Liver (tissue), 9 donors: Measurements from ENCODE around the gene EPHA6. TPM values are rescaled to one million over a fixed set of nuclear protein-coding genes. Genes with fewer than 3 reads are reported as not detected.

ENCODE experiments used
- DNase-seq: peaks from one replicate; pipeline ENCODE4 v3.0.0-alpha.2; 2017; ENCODE audit warnings: low spot score
- H3K27ac ChIP-seq, 2 donors: one replicate each; pipeline ENCODE4 v1.7.0; 2013; ENCODE audit warnings: inconsistent platforms in 2 of 2, low read length in 2 of 2, control low read depth in 1 of 2, low read depth in 1 of 2, mild to moderate bottlenecking in 1 of 2
- H3K27me3 ChIP-seq, 4 donors: one replicate each; pipeline versions ENCODE4 v1.6.1 to v1.7.0; 2013; ENCODE audit warnings: low read length in 3 of 4, inconsistent platforms in 1 of 4, mild to moderate bottlenecking in 1 of 4, moderate library complexity in 1 of 4; ENCODE audit not compliant: control insufficient read depth in 4 of 4, insufficient read depth in 4 of 4
- H3K36me3 ChIP-seq, 4 donors: one replicate each; pipeline versions ENCODE4 v1.6.1 to v1.7.0; 2013; ENCODE audit warnings: low read length in 3 of 4, mild to moderate bottlenecking in 3 of 4, low read depth in 1 of 4, moderate library complexity in 1 of 4; ENCODE audit not compliant: control insufficient read depth in 4 of 4, insufficient read depth in 3 of 4
- H3K4me1 ChIP-seq, 4 donors: one replicate each; pipeline versions ENCODE4 v1.6.1 to v1.7.0; 2013; ENCODE audit warnings: low read length in 3 of 4, mild to moderate bottlenecking in 3 of 4, moderate library complexity in 1 of 4; ENCODE audit not compliant: control insufficient read depth in 4 of 4, insufficient read depth in 4 of 4
- H3K4me3 ChIP-seq, 3 donors: one replicate each; pipeline versions ENCODE4 v1.6.1 to v1.7.0; 2013; ENCODE audit warnings: low read length in 3 of 3, control low read depth in 1 of 3, low read depth in 1 of 3, mild to moderate bottlenecking in 1 of 3
- H3K9ac ChIP-seq, 2 donors: one replicate each; pipeline ENCODE4 v1.7.0; 2013; ENCODE audit warnings: low read length in 2 of 2, mild to moderate bottlenecking in 2 of 2, moderate library complexity in 2 of 2, control low read depth in 1 of 2, low read depth in 1 of 2
- H3K9me3 ChIP-seq, 4 donors: one replicate each; pipeline versions ENCODE4 v1.6.1 to v1.7.0; 2013; ENCODE audit warnings: low read length in 3 of 4; ENCODE audit not compliant: control insufficient read depth in 4 of 4
- EGR1 ChIP-seq, 2 donors: IDR thresholded peaks; 2 replicates each; pipeline ENCODE4 v1.6.1; 2016 to 2018; ENCODE audit warnings: antibody characterized with exemption in 2 of 2, low read depth in 2 of 2
- FOXA1 ChIP-seq: IDR thresholded peaks from 2 replicates; pipeline ENCODE4 v1.6.1; 2016; ENCODE audit warnings: antibody characterized with exemption
- FOXA2 ChIP-seq: IDR thresholded peaks from 2 replicates; pipeline ENCODE4 v1.6.1; 2016; ENCODE audit warnings: antibody characterized with exemption
- GABPA ChIP-seq, 2 donors: IDR thresholded peaks in 1 of 2; conservative IDR thresholded peaks in 1 of 2; 2 replicates each; pipeline ENCODE4 v1.6.1; 2016; ENCODE audit warnings: antibody characterized with exemption in 2 of 2, mild to moderate bottlenecking in 1 of 2, moderate library complexity in 1 of 2
- HNF4A ChIP-seq, 2 donors: conservative IDR thresholded peaks; 2 replicates each; pipeline ENCODE4 v1.6.1; 2016; ENCODE audit warnings: antibody characterized with exemption in 2 of 2, mild to moderate bottlenecking in 2 of 2
- HNF4G ChIP-seq: IDR thresholded peaks from 2 replicates; pipeline ENCODE4 v1.6.1; 2016; ENCODE audit warnings: antibody characterized with exemption
- JUND ChIP-seq, 2 donors: IDR thresholded peaks; 2 replicates each; pipeline ENCODE4 v1.6.1; 2016; ENCODE audit warnings: antibody characterized with exemption in 2 of 2
- NR2F2 ChIP-seq: IDR thresholded peaks from 2 replicates; pipeline ENCODE4 v1.6.1; 2016; ENCODE audit warnings: antibody characterized with exemption
- RAD21 ChIP-seq, 2 donors: IDR thresholded peaks; 2 replicates each; pipeline ENCODE4 v1.6.1; 2016; ENCODE audit warnings: antibody characterized with exemption in 2 of 2, mild to moderate bottlenecking in 2 of 2
- RXRA ChIP-seq, 2 donors: IDR thresholded peaks; 2 replicates each; pipeline ENCODE4 v1.6.1; 2017 to 2018; ENCODE audit warnings: antibody characterized with exemption in 2 of 2, mild to moderate bottlenecking in 1 of 2
- SP1 ChIP-seq: IDR thresholded peaks from 2 replicates; pipeline ENCODE4 v1.6.1; 2018; ENCODE audit warnings: antibody characterized with exemption, mild to moderate bottlenecking
- TAF1 ChIP-seq: conservative IDR thresholded peaks from 2 replicates; pipeline ENCODE4 v1.6.1; 2016; ENCODE audit warnings: antibody characterized with exemption, mild to moderate bottlenecking
- YY1 ChIP-seq: IDR thresholded peaks from 2 replicates; pipeline ENCODE4 v1.6.1; 2016; ENCODE audit warnings: antibody characterized with exemption, mild to moderate bottlenecking
- WGBS: extraction: QIAGEN DNeasy Blood & Tissue Kit; methylation state at CpG from one replicate; pipeline ENCODE4 v1.1.7; 2013; 5-methylcytosine and 5-hydroxymethylcytosine counted together
- polyA plus RNA-seq, 2 donors: library from polyadenylated mRNA; stranded (reverse) in 1 of 2; unstranded in 1 of 2; fragments of 200-250 nt in 1 of 2; fragments of >200 nt in 1 of 2; fragmentation: Nextera tagmentation in 1 of 2; extraction: Ambion mirVana in 1 of 2; gene quantifications; one replicate each; pipeline versions ENCODE4 v1.2.1 to v1.2.3, GENCODE V29; 2013 to 2015
- total RNA-seq, 2 donors: library from RNA; depleted of rRNA; stranded (reverse); fragments of >200 nt; gene quantifications; one replicate each; pipeline ENCODE4 v1.2.3, GENCODE V29; 2014
- TF ChIP-seq, protein P1 (sequence below): IDR thresholded peaks from 2 replicates; pipeline ENCODE4 v1.6.1; 2016; ENCODE audit warnings: antibody characterized with exemption
- TF ChIP-seq, protein P2 (sequence below): fragments of 150-350 bp; IDR thresholded peaks from 2 replicates; pipeline ENCODE4 v1.5.1; 2017; ENCODE audit warnings: improper control_type of control experiment, low read depth, low read length; ENCODE audit not compliant: missing input control
- TF ChIP-seq, protein P3 (sequence below): IDR thresholded peaks from 2 replicates; pipeline ENCODE4 v1.6.1; 2016; ENCODE audit warnings: antibody characterized with exemption
- TF ChIP-seq, protein P4 (sequence below): IDR thresholded peaks from 2 replicates; pipeline ENCODE4 v1.6.1; 2016; ENCODE audit warnings: antibody characterized with exemption, mild to moderate bottlenecking
- TF ChIP-seq, protein P5 (sequence below): IDR thresholded peaks from 2 replicates; pipeline ENCODE4 v1.6.1; 2016; ENCODE audit warnings: antibody characterized with exemption
- donor health status: healthy.
- donor health status: healthy.
- donor health status: healthy.
- donor health status: healthy.
- donor health status: healthy.

EPHA6 gene
- total and polyA plus RNA-seq, 4 donors, result 0.05 to 0.17 (median 0.05) TPM; not detected in 1

DNA sequence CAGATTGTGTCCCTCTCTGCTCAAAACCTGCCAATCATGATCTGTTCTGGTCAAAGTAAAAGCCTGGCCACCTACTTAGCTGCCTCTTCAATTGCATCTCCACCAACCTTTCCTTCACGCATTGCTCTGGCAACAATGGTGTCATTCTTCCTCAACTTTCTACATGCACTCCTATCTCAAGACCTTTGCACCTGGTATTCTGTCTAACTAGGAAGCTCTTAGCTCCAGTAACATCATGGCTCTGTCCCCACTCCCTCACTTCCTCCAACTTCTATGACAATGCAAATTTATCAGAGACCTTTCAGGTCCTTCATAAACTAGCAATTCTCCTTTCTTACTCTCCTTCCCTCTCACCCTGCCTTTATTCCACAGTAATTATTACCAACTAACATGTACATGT is 682.7 kb downstream of the EPHA6 start:
- 82% methylated on average over 1 of the region's 1 CpG for WGBS
- Histone ChIP-seq H3K4me1 (no peaks in the 10 kb centered on the region), H3K9me3 (no peaks in the 10 kb centered on the region), H3K27me3 (no peaks in the 10 kb centered on the region), H3K27ac (no peak overlapping the region), H3K4me3 (no peak overlapping the region), H3K36me3 (no peaks in the 10 kb centered on the region), H3K9ac (no peak overlapping the region)
- DNase-seq, result no peak
- TF ChIP-seq, protein P1, sequence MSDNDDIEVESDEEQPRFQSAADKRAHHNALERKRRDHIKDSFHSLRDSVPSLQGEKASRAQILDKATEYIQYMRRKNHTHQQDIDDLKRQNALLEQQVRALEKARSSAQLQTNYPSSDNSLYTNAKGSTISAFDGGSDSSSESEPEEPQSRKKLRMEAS, result no peak
- TF ChIP-seq SP1 (no peak), NR2F2 (no peak), FOXA1 (no peak), YY1 (no peak), HNF4G (no peak), RAD21 (IDR thresholded peaks at IDR 0.05) (no peak), GABPA (IDR thresholded peaks at IDR 0.05 in 1 of 2, conservative IDR thresholded peaks at IDR 0.05 in 1 of 2) (no peak), FOXA2 (no peak), TAF1 (no peak), JUND (IDR thresholded peaks at IDR 0.05) (no peak), EGR1 (IDR thresholded peaks at IDR 0.05; ENCODE audit: low read depth in 2 of 2) (no peak), RXRA (IDR thresholded peaks at IDR 0.05) (no peak)
- TF ChIP-seq, protein P2, sequence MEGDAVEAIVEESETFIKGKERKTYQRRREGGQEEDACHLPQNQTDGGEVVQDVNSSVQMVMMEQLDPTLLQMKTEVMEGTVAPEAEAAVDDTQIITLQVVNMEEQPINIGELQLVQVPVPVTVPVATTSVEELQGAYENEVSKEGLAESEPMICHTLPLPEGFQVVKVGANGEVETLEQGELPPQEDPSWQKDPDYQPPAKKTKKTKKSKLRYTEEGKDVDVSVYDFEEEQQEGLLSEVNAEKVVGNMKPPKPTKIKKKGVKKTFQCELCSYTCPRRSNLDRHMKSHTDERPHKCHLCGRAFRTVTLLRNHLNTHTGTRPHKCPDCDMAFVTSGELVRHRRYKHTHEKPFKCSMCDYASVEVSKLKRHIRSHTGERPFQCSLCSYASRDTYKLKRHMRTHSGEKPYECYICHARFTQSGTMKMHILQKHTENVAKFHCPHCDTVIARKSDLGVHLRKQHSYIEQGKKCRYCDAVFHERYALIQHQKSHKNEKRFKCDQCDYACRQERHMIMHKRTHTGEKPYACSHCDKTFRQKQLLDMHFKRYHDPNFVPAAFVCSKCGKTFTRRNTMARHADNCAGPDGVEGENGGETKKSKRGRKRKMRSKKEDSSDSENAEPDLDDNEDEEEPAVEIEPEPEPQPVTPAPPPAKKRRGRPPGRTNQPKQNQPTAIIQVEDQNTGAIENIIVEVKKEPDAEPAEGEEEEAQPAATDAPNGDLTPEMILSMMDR, result no peak
- TF ChIP-seq, protein P3, sequence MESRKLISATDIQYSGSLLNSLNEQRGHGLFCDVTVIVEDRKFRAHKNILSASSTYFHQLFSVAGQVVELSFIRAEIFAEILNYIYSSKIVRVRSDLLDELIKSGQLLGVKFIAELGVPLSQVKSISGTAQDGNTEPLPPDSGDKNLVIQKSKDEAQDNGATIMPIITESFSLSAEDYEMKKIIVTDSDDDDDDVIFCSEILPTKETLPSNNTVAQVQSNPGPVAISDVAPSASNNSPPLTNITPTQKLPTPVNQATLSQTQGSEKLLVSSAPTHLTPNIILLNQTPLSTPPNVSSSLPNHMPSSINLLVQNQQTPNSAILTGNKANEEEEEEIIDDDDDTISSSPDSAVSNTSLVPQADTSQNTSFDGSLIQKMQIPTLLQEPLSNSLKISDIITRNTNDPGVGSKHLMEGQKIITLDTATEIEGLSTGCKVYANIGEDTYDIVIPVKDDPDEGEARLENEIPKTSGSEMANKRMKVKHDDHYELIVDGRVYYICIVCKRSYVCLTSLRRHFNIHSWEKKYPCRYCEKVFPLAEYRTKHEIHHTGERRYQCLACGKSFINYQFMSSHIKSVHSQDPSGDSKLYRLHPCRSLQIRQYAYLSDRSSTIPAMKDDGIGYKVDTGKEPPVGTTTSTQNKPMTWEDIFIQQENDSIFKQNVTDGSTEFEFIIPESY, result no peak
- TF ChIP-seq, protein P4, sequence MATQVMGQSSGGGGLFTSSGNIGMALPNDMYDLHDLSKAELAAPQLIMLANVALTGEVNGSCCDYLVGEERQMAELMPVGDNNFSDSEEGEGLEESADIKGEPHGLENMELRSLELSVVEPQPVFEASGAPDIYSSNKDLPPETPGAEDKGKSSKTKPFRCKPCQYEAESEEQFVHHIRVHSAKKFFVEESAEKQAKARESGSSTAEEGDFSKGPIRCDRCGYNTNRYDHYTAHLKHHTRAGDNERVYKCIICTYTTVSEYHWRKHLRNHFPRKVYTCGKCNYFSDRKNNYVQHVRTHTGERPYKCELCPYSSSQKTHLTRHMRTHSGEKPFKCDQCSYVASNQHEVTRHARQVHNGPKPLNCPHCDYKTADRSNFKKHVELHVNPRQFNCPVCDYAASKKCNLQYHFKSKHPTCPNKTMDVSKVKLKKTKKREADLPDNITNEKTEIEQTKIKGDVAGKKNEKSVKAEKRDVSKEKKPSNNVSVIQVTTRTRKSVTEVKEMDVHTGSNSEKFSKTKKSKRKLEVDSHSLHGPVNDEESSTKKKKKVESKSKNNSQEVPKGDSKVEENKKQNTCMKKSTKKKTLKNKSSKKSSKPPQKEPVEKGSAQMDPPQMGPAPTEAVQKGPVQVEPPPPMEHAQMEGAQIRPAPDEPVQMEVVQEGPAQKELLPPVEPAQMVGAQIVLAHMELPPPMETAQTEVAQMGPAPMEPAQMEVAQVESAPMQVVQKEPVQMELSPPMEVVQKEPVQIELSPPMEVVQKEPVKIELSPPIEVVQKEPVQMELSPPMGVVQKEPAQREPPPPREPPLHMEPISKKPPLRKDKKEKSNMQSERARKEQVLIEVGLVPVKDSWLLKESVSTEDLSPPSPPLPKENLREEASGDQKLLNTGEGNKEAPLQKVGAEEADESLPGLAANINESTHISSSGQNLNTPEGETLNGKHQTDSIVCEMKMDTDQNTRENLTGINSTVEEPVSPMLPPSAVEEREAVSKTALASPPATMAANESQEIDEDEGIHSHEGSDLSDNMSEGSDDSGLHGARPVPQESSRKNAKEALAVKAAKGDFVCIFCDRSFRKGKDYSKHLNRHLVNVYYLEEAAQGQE, result no peak

DNA sequence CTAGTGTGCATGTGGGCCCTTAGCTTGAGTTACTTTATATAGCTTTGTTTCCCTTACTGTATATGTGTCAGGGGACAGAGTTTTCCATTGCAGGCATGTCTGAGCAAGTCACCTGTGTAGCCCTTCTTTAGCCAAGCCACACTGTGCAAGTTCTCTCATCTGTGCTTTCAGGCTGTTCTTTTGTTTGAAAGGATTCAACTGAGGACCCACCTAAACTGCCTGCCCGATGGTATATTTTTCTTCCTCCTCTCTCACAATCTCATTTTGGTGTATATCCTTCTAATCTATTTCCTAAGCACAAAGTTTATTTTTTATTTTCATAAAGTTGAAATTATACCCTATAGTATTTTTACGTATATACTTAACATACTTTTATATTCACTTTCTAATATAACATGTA is 690.1 kb downstream of the EPHA6 start:
- H3K36me3 ChIP-seq, result no peaks in the 10 kb centered on the region
- 89% methylated on average over 2 of the region's 2 CpGs for WGBS
- DNase-seq, result no peak
- no peak overlapping the region for H3K27ac ChIP-seq
- no peak overlapping the region for H3K4me3 ChIP-seq
- no peaks in the 10 kb centered on the region for H3K4me1 ChIP-seq
- H3K9ac ChIP-seq, result no peak overlapping the region
- H3K9me3 ChIP-seq, result peaks cover 0 to 6% (median 4%) of the 10 kb centered on the region in 4 donors
- no peaks in the 10 kb centered on the region for H3K27me3 ChIP-seq
- TF ChIP-seq, protein P3, result no peak
- TF ChIP-seq RXRA (IDR thresholded peaks at IDR 0.05), result no peak
- TF ChIP-seq RAD21 (IDR thresholded peaks at IDR 0.05), result no peak
- TF ChIP-seq, protein P4, result no peak
- TF ChIP-seq HNF4A (conservative IDR thresholded peaks at IDR 0.05), result no peak
- no peak for TF ChIP-seq HNF4G
- TF ChIP-seq JUND (IDR thresholded peaks at IDR 0.05), result no peak
- no peak for TF ChIP-seq FOXA1
- TF ChIP-seq, protein P5, sequence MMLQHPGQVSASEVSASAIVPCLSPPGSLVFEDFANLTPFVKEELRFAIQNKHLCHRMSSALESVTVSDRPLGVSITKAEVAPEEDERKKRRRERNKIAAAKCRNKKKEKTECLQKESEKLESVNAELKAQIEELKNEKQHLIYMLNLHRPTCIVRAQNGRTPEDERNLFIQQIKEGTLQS, result no peak
- TF ChIP-seq EGR1 (IDR thresholded peaks at IDR 0.05; ENCODE audit: low read depth in 2 of 2), result no peak
